CD14-positive monocyte (primary cell): ENCODE data around the gene AHSA1. TPM values are rescaled to one million over a fixed set of nuclear protein-coding genes. Genes with fewer than 3 reads are reported as not detected.

ENCODE experiments used
- DNase-seq, 3 donors: peaks; one replicate each; pipeline ENCODE4 v3.0.0-alpha.2; 2011 to 2022
- H2AFZ ChIP-seq: 2 replicates; pipeline ENCODE4 v1.6.0; 2012; ENCODE audit warnings: mild to moderate bottlenecking, low read depth, low read length, inconsistent platforms; ENCODE audit not compliant: insufficient read depth, poor library complexity, severe bottlenecking
- H3K27ac ChIP-seq, 2 donors: 1 replicate in 1 of 2; 2 replicates in 1 of 2; pipeline ENCODE4 v1.5.1; 2012 to 2013; ENCODE audit warnings: low read length in 2 of 2, control low read depth in 1 of 2, inconsistent platforms in 1 of 2, low read depth in 1 of 2, mild to moderate bottlenecking in 1 of 2
- H3K27me3 ChIP-seq, 2 donors: one replicate each; pipeline versions ENCODE4 v1.6.0 to v1.6.1; 2011 to 2013; ENCODE audit warnings: low read length in 2 of 2; ENCODE audit not compliant: control insufficient read depth in 2 of 2, insufficient read depth in 2 of 2
- H3K36me3 ChIP-seq, 2 donors: replicated peaks in 1 of 2; 1 replicate in 1 of 2; 2 replicates in 1 of 2; pipeline versions ENCODE4 v1.5.1 to v1.6.1; 2012 to 2013; ENCODE audit warnings: low read length in 2 of 2, control low read depth in 1 of 2, inconsistent platforms in 1 of 2, mild to moderate bottlenecking in 1 of 2; ENCODE audit not compliant: insufficient read depth in 2 of 2, control insufficient read depth in 1 of 2
- H3K4me1 ChIP-seq, 2 donors: 1 replicate in 1 of 2; 2 replicates in 1 of 2; pipeline versions ENCODE4 v1.5.1 to v1.6.1; 2012 to 2013; ENCODE audit warnings: low read length in 2 of 2, control low read depth in 1 of 2, inconsistent platforms in 1 of 2, mild to moderate bottlenecking in 1 of 2, moderate library complexity in 1 of 2; ENCODE audit not compliant: insufficient read depth in 2 of 2, control insufficient read depth in 1 of 2
- H3K4me2 ChIP-seq: replicated peaks from 2 replicates; pipeline ENCODE3; 2012; ENCODE audit warnings: low read length, moderate library complexity, mild to moderate bottlenecking; ENCODE audit not compliant: poor library complexity, severe bottlenecking; ENCODE audit errors: extremely low read depth
- H3K4me3 ChIP-seq, 3 experiments: fragments of 200-600 bp in 1 of 3; sonication (generic) in 1 of 3; replicated peaks in 1 of 3; 1 replicate in 2 of 3; 2 replicates in 1 of 3; pipeline ENCODE4 v1.5.1; 2011 to 2013; ENCODE audit warnings: low read length in 3 of 3, mild to moderate bottlenecking in 3 of 3, control low read depth in 2 of 3, low read depth in 2 of 3, inconsistent platforms in 1 of 3, moderate library complexity in 1 of 3
- H3K79me2 ChIP-seq: 2 replicates; pipeline ENCODE4 v1.6.0; 2012; ENCODE audit warnings: mild to moderate bottlenecking, control low read depth, inconsistent platforms, low read length, moderate library complexity; ENCODE audit not compliant: insufficient read depth
- H3K9ac ChIP-seq: 2 replicates; pipeline ENCODE4 v1.6.0; 2017; ENCODE audit warnings: low read length, mild to moderate bottlenecking; ENCODE audit not compliant: insufficient read depth, poor library complexity, severe bottlenecking
- H3K9me3 ChIP-seq, 2 donors: replicated peaks in 1 of 2; 1 replicate in 1 of 2; 2 replicates in 1 of 2; pipeline versions ENCODE4 v1.5.1 to v1.6.1; 2012 to 2013; ENCODE audit warnings: low read length in 2 of 2, control low read depth in 1 of 2; ENCODE audit not compliant: control insufficient read depth in 1 of 2, insufficient read depth in 1 of 2
- H4K20me1 ChIP-seq: 2 replicates; pipeline ENCODE4 v1.6.0; 2012; ENCODE audit warnings: mild to moderate bottlenecking, low read length, control low read depth, moderate library complexity; ENCODE audit not compliant: insufficient read depth
- H3K27ac Mint-ChIP-seq, 7 donors: one replicate each; pipeline ENCODE4 v1.8.0; 2020; ENCODE audit warnings: mild to moderate bottlenecking in 7 of 7, mixed read lengths in 7 of 7, moderate library complexity in 6 of 7, inconsistent platforms in 2 of 7
- H3K27me3 Mint-ChIP-seq, 3 donors: one replicate each; pipeline ENCODE4 v1.8.0; 2021 to 2022; ENCODE audit warnings: low read depth in 3 of 3, mild to moderate bottlenecking in 3 of 3, mixed read lengths in 3 of 3, moderate library complexity in 3 of 3, inconsistent platforms in 1 of 3
- H3K36me3 Mint-ChIP-seq, 2 donors: one replicate each; pipeline ENCODE4 v1.8.0; 2020; ENCODE audit warnings: mixed read lengths in 2 of 2, inconsistent platforms in 1 of 2, mild to moderate bottlenecking in 1 of 2
- H3K4me1 Mint-ChIP-seq: one replicate; pipeline ENCODE4 v1.8.0; 2020; ENCODE audit warnings: mild to moderate bottlenecking, mixed read lengths
- H3K4me3 Mint-ChIP-seq, 2 donors: one replicate each; pipeline ENCODE4 v1.8.0; 2020; ENCODE audit warnings: mild to moderate bottlenecking in 2 of 2, mixed read lengths in 2 of 2, moderate library complexity in 1 of 2
- H3K9me3 Mint-ChIP-seq, 7 donors: one replicate each; pipeline ENCODE4 v1.8.0; 2020 to 2022; ENCODE audit warnings: mixed read lengths in 7 of 7, mild to moderate bottlenecking in 6 of 7, moderate library complexity in 6 of 7, inconsistent platforms in 2 of 7
- CTCF ChIP-seq: fragments of 200-600 bp; IDR thresholded peaks from one replicate; pipeline ENCODE4 v1.8.0; 2022; ENCODE audit warnings: antibody characterized with exemption, mild to moderate bottlenecking
- WGBS: methylation state at CpG from one replicate; pipeline ENCODE4 v1.1.5; 2013; ENCODE audit warnings: missing lambda C conversion rate; ENCODE audit not compliant: insufficient coverage; 5-methylcytosine and 5-hydroxymethylcytosine counted together
- intact Hi-C, 2 donors: fragments of 100-400 bp; cut with micrococcal nuclease; formaldehyde crosslinking; loops; one replicate each; pipeline versions ENCODE4 v1.15.0 to v1.15.1; 2023
- polyA plus RNA-seq, 3 donors: library from polyadenylated mRNA; depleted of rRNA in 1 of 3; unstranded in 2 of 3; stranded (reverse) in 1 of 3; fragments of 300-500 nt in 2 of 3; fragments of >200 nt in 1 of 3; fragmentation: Illumina TruSeq in 2 of 3; gene quantifications; 1 replicate in 2 of 3; 2 replicates in 1 of 3; pipeline ENCODE4 v1.2.3, GENCODE V29; 2012 to 2021

The AHSA1 gene
- polyA plus RNA-seq, 3 donors = 59.5 to 72.5 (median 71.5) TPM

DNA sequence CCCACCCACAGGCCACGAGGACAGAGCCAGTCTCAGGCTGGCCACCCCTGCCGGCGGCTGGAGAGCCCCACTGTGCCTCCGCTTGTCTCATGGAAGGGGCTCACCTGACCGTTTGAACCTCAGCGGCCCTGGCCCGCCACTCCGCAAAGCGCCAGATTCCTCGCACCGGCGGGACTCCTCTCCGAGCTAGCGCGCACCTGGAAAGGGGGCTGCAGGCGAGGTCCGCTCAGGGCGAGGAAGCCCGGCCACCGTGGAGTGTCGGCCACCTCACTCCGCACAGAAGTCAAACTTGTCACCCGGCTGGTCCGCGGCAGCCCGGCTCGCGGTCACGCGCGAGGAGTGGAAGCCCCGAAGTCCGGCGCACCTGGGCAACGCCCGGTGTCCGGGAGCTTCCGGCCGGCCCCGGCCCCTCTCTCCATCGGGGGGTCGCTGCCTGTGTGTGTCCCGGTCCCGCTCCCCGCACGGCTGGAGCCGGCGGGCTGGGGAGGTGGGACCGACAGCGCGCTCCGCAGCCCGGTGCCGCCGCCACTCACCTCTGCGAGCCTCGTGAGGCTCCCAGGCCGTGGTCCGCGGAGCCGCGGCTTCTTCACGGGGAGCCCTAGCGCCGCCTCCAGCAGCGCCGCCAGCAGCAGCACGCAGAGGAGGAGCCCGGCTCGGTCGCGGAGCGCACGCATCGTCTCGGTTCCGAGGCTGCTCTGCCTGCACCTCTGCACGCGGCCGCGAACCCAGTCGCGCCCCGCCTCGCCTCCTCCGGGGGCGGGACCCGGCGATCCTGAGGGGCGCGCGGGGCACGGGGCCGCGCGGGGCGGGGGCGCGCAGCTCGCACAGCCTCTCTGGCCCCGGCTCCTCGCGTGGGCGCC lies 40.5 kb downstream of the AHSA1 start, which contains the start of gene ISM2:
Gene ISM2, minus strand, starts transcription at position 697 of the 860 bp plus-strand sequence. Its CDS starts 23 bp downstream, at position 674.
- peaks cover 0 to 11% of the 10 kb centered on the region in 2 donors for H3K9me3 ChIP-seq
- peak within 1 kb of the TSS; percentile 77 for H3K4me2 ChIP-seq
- intact Hi-C loops = no loop called here
- peak within 1 kb of the TSS in 2 of 3 experiments; percentile 7 to 65 for H3K4me3 ChIP-seq
- Mint-ChIP-seq H3K4me3 (peak within 1 kb of the TSS; percentile 65 to 85), H3K36me3 (peaks cover 5% of the 10 kb centered on the region in 2 donors), H3K27me3 (peaks cover 43 to 60% (median 51%) of the 10 kb centered on the region in 3 donors), H3K4me1 (peaks cover 11% of the 10 kb centered on the region), H3K27ac (no peak within 1 kb of the TSS), H3K9me3 (peaks cover 0 to 19% (median 6%) of the 10 kb centered on the region in 7 donors)
- peaks cover 26 to 36% of the 10 kb centered on the region in 2 donors for H3K27me3 ChIP-seq
- peak within 1 kb of the TSS; percentile 4 for H3K9ac ChIP-seq
- no peaks in the 10 kb centered on the region for H4K20me1 ChIP-seq
- peaks cover 8 to 19% of the 10 kb centered on the region in 2 donors for H3K4me1 ChIP-seq
- no peaks in the 10 kb centered on the region for H3K79me2 ChIP-seq
- no peak within 1 kb of the TSS for H2AFZ ChIP-seq
- H3K27ac ChIP-seq = no peak within 1 kb of the TSS
- 2% methylated on average over 104 of the region's 104 CpGs for WGBS
- H3K36me3 ChIP-seq = no peaks in the 10 kb centered on the region
- DNase-seq = no peak
- TF ChIP-seq CTCF = no peak

GRCh38 chr14:77498984-77499527 lies 41.2 kb downstream of the AHSA1 start:
- H3K4me1 ChIP-seq = peaks cover 8 to 19% of the 10 kb centered on the region in 2 donors
- TF ChIP-seq CTCF = no peak
- Mint-ChIP-seq H3K9me3 (peaks cover 5 to 20% (median 10%) of the 10 kb centered on the region in 7 donors), H3K27me3 (peaks cover 43 to 60% (median 51%) of the 10 kb centered on the region in 3 donors), H3K4me3 (peak overlapping the region; percentile 65 to 85), H3K4me1 (peaks cover 11% of the 10 kb centered on the region), H3K36me3 (peaks cover 6% of the 10 kb centered on the region in 2 donors), H3K27ac (no peak overlapping the region)
- H3K27ac ChIP-seq = no peak overlapping the region
- peaks cover 26 to 36% of the 10 kb centered on the region in 2 donors for H3K27me3 ChIP-seq
- no peak for DNase-seq
- H3K9ac ChIP-seq = peak overlapping the region; percentile 4
- 7% methylated on average over 38 of the region's 53 CpGs for WGBS
- peak overlapping the region; percentile 77 for H3K4me2 ChIP-seq
- H3K4me3 ChIP-seq = peak overlapping the region in 1 of 3 experiments; percentile 65
- H3K79me2 ChIP-seq = no peaks in the 10 kb centered on the region
- H4K20me1 ChIP-seq = no peaks in the 10 kb centered on the region
- no peak overlapping the region for H2AFZ ChIP-seq
- intact Hi-C loops = no loop called here
- no peaks in the 10 kb centered on the region for H3K36me3 ChIP-seq
- H3K9me3 ChIP-seq = peaks cover 4 to 11% of the 10 kb centered on the region in 2 donors
